Mononuclear cell (primary cell): Measurements from ENCODE around the gene FCGBP. TPM values are rescaled to one million over a fixed set of nuclear protein-coding genes. Genes with fewer than 3 reads are reported as not detected.
"Not testable (repeated sequence)": the region's sequence is repeated elsewhere in the genome, so short reads cannot be mapped to it uniquely, and the experiment has no call there.

Source experiments
- H3K27me3 ChIP-seq: 2 replicates; pipeline ENCODE4 v1.6.0; 2011; ENCODE audit warnings: low read length, control low read depth; ENCODE audit not compliant: insufficient read depth
- H3K4me1 ChIP-seq: 2 replicates; pipeline ENCODE4 v1.5.1; 2011; ENCODE audit warnings: mild to moderate bottlenecking, low read length, control low read depth; ENCODE audit not compliant: insufficient read depth
- H3K4me3 ChIP-seq: 2 replicates; pipeline ENCODE4 v1.5.1; 2011; ENCODE audit warnings: mild to moderate bottlenecking, low read length, moderate library complexity
- H3K9me3 ChIP-seq: 2 replicates; pipeline ENCODE4 v1.5.1; 2011; ENCODE audit warnings: low read depth, mild to moderate bottlenecking, control low read depth, low read length
- total RNA-seq: library from RNA; depleted of rRNA; stranded (reverse); fragments of >200 nt; gene quantifications from one replicate; pipeline ENCODE4 v1.2.3, GENCODE V29; 2012

FCGBP gene
- total RNA-seq, 1 donor, result 4.7 TPM

- H3K4me3 ChIP-seq, H3K27me3 ChIP-seq, H3K4me1 ChIP-seq, H3K9me3 ChIP-seq: not testable (repeated sequence)
Observed at GRCh38 chr19:39893366-39894235, 40.8 kb downstream of the FCGBP start.

- H3K4me1 ChIP-seq, H3K4me3 ChIP-seq, H3K9me3 ChIP-seq, H3K27me3 ChIP-seq: not testable (repeated sequence)
Observed at GRCh38 chr19:39892506-39892902, 41.9 kb downstream of the FCGBP start.

DNA sequence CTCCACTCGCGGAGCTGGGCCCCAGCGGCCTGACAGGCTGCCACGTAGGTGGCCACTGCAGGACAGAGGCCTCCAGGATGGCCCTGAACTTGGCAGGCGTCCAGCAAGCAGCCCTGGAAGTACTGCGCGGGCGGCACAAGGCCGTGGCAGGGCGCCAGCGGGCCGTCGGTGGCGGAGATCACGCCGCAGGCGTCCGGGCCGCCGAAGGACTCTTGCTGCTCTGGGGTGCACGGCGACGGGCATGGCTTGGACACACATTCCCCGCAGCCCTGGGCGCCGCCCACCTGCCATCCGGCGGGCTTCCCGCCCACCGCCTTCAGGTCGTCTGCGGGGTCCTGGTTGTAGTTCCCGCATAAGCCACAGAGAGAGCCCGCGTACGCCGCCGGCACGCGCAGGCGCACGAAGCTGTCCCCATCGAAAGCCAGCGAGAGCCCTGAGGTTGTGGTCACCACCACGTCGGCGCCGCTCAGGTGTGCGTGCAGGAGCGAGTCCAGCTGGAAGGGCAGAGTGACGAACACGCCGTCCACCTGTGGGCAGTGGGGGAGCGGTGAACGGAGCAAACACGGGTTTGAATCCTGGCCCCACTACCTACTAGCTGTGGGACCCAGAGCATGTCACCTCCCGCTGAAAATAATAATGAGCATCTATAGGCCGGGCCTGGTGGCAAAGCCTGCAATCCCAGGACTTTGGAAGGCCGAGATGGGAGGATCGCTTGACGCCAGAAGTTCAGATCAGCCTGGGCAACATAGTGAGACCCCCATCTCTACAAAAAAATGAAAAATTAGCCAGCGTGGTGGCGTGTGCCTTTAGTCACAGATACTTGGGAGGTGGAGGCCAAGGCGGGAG is 42.6 kb downstream of the FCGBP start:
- not testable (repeated sequence) for H3K4me1 ChIP-seq, H3K4me3 ChIP-seq, H3K27me3 ChIP-seq, H3K9me3 ChIP-seq

- H3K27me3 ChIP-seq, result no peaks in the 10 kb centered on the region
- no peaks in the 10 kb centered on the region for H3K4me1 ChIP-seq
- H3K4me3 ChIP-seq, result no peak overlapping the region
- no peaks in the 10 kb centered on the region for H3K9me3 ChIP-seq
Observed at GRCh38 chr19:39890755-39891551, 43.5 kb downstream of the FCGBP start.

DNA sequence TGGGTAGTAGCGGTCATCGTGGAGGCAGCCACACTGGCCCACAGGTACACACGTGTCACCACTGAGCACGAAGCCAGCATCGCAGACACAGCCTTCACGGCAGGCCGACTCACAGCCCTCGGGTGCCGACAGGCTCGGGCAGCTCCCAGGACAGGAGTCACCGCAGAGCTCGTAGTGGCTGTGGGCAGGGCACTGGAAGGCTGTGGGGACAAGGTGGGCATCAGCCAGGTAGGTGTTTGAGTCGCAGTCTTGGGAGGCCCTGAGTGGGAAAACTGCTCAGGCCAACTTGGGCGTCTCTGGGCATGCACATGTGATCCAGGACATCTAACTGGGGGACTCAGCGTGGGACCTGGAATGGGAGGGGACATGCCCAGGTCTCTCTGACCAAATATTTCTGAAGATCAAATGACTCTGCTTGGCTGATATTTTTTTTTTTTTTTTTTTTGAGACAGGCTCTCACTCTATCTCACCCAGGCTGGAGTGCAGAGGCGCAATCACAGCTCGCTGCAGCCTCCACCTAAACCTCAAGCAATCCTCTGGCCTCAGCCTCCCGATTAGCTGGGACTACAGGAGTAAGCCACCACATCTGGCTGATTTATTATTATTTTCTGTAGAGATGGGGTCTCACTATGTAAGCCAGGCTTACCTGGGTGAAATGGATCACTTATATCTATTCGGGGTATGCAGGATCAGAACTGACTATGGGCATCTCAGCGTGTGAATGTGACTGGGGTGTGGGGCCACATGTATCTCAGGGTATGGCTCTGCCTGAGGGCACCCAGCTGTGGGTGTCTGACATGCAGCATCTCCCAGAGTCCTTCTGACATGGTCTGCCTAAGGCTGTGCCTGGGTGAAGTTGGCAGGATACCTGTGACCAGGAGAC is 44.3 kb downstream of the FCGBP start:
- H3K4me1 ChIP-seq, H3K27me3 ChIP-seq, H3K4me3 ChIP-seq, H3K9me3 ChIP-seq: not testable (repeated sequence)

DNA sequence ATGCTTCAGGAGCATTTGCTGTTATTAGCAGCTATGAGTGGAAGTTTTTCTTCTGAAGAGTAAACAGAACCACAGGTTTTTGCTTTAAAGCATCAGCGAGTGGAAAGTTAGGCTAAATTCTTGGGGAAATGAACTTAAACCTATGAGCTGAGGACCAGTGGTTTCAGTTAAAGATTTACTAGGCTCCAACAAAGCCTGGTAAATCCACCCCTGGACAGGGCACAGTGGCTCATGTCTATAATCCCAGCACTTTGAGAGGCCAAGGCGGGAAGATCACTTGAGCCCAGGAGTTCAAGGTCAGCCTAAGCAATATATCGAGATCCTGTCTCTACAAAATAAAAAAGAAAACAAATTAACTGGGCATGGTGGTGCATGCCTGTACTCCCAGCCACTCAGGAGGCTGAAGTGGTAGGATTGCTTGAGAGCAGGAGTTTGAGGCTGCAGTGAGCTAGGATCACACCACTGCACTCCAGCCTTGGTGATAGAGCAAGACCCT is 46.9 kb downstream of the FCGBP start:
- H3K27me3 ChIP-seq, H3K9me3 ChIP-seq, H3K4me3 ChIP-seq, H3K4me1 ChIP-seq: not testable (repeated sequence)

- H3K27me3 ChIP-seq, H3K9me3 ChIP-seq, H3K4me3 ChIP-seq, H3K4me1 ChIP-seq: not testable (repeated sequence)
Observed at GRCh38 chr19:39885821-39886554, 48.4 kb downstream of the FCGBP start.

- not testable (repeated sequence) for H3K9me3 ChIP-seq, H3K27me3 ChIP-seq, H3K4me1 ChIP-seq, H3K4me3 ChIP-seq
Observed at GRCh38 chr19:39884721-39885120, 49.7 kb downstream of the FCGBP start.

Other genes with a start within 250 kb of the FCGBP start
- gene LGALS14, start 230.2 kb downstream of the FCGBP start, total RNA-seq, result 0.31 TPM
- gene CLC, start 196.6 kb downstream of the FCGBP start, total RNA-seq, result 0.73 TPM
- gene LEUTX, start 155.8 kb downstream of the FCGBP start, total RNA-seq, result not detected
- 6.5 TPM for gene DYRK1B, start 100.5 kb downstream of the FCGBP start, total RNA-seq
- 195 TPM for gene FBL, start 88.3 kb downstream of the FCGBP start, total RNA-seq
- 45.0 TPM for gene PSMC4, start 36.5 kb upstream of the FCGBP start, total RNA-seq
- 1.5 TPM for gene ZNF546, start 62.4 kb upstream of the FCGBP start, total RNA-seq
- gene ZNF780B, start 121.6 kb upstream of the FCGBP start, total RNA-seq, result 10.4 TPM
- 9.6 TPM for gene ZNF780A, start 156.3 kb upstream of the FCGBP start, total RNA-seq